ENCODE data around the gene FUCA1.
"Not testable (repeated sequence)": the region's sequence is repeated elsewhere in the genome, so short reads cannot be mapped to it uniquely, and the experiment has no call there.

FUCA1 gene

DNA sequence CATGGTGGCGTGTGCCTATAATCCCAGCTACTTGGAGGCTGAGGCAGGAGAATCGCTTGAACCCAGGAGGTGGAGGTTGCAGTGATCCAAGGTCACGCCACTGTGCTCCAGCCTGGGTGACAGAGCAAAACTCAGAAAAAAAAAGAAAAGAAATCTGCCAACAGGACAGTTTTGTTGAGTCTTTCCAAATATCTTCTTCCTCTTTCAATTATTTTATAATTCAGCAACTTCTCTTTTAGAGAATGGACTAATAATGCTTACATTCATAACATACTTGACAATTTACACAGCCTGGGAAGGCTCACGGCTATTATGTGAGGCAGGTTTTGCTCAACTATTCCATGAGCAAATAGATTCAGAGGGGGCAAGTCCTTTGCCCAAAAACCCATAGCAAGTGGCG is 27.0 kb upstream of the FUCA1 start:
- DNase-seq = no peak

DNA sequence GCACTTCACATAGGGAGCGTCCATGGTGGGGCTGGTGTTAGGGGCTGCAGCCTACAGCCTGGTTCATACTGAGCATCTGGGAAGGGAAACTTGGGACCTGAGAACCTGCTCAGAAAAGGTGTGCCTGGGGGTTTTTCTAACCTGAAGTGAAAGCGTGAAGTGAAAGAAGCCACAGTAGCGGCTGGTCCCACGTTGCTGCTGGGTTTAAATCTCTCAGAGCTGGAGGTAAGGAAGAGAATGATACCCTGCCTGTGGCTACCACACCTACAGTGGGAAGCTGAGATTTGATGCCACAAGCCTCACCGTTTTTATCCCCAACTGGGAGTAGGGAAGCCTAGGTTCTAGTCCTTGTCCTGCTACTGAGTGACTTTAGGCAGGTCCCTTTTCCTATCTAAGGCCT is 21.0 kb upstream of the FUCA1 start:
- DNase-seq = no peak

DNA sequence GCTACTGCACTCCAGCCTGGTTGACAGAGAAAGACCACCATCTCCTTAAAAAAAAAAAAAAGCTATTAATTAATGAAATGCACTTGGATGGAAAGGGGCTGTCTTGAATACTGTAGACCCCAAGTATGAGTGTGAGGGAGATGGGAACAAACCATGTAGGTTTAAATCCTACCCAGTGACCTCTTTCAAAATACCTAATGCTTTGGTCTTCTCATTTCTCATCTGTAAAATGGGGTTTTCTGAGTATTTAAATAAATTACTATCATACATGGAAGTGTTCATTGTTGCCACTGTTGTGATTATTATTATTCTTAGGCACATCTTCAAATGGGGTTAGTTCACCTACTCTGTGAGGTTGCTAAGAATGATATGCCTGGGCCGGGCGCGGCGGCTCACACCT is 17.1 kb upstream of the FUCA1 start:
- no peak for DNase-seq

DNA sequence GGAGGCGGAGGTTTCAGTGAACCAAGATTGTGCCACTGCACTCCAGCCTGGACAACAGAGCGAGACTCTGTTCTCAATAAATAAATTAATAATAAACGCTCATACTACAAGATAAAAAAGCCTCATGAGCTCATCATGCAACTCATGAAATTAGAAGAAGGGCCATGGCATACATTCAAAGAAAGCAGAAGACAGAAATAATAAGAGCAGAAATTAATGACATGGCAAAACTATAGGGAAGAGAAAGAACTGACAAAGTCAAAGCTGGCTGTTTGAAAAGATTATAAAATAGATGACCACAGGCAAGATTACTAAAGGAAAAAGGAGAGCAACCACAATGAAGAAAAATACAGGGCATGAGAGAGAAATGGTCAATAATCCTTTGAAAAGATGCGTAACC is 14.7 kb upstream of the FUCA1 start:
- DNase-seq = no peak

DNA sequence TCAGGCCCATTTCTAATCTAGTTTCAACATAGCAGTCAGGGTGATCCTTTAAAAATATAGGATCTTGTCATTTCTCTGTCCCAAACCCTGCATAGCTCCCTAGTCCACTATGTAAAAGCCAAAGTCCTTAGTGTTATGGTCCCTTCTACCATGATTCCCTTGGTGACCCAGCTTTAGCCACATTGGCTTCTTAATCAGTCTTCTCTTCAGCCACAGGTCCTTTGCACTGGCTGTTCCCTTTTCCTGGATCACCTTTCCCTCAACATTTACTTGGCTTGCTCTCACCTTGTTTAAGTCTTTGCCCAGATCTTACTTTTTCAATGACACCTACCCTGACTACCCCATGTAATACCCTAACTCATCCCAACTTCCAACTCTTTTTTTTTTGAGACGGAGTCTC is 11.7 kb upstream of the FUCA1 start:
- DNase-seq = no peak

DNA sequence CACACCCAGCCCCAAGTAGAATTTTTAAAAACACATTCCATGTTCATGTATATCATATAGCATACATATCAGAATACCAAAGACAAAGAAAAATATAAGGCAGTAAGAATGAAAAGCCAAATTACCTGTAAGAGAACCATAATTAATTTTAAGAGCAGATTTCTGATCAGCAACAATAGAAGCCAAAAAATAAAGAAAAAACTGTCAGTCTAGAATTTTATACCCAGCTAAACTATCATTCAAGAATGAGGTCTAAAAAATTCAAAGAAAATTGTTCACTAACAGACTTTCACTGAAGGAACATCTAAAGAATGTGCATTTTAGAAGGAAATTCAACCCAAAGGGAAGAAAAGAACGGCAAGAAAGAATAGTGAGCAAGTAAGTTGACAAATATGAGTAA is 10.6 kb upstream of the FUCA1 start:
- DNase-seq = no peak

DNA sequence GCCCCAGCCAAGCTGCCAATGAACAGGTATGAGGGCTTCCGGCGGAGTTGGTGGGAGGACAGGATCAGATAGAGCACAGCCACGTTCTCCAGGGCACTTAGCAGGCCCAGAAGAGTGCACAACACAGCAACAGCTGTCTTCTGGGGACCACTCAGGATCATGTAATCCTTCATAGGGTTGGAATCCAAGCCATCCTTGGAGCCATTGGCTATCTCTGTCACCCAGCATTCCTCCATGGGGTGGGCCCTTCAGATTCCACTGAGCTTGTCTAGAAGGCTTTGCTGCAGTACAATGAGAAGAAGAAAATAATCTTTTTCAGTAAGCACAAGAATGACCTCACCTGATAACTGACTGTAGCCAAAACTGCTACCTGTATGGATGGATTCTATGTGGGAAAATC is 7.3 kb upstream of the FUCA1 start:
- DNase-seq = no peak

DNA sequence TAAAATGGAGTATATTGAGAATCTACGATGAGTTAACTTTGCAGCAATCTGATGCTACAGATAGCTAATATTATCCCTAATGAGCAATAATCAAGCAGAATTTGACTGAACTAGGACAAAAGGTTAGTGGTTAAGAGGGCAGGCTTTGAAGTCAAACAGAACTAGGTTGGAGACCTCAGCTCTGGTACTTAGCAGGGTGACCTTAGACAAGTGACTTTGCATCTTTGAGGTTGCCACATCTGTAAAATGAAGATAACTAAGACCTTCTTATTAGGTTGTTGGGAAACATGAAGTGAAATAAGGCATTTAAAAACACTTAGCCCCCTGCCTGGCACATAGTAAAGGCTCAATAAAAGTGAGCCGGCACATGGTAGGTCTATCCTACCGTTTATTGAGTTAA is 4.3 kb upstream of the FUCA1 start:
- no peak for DNase-seq

DNA sequence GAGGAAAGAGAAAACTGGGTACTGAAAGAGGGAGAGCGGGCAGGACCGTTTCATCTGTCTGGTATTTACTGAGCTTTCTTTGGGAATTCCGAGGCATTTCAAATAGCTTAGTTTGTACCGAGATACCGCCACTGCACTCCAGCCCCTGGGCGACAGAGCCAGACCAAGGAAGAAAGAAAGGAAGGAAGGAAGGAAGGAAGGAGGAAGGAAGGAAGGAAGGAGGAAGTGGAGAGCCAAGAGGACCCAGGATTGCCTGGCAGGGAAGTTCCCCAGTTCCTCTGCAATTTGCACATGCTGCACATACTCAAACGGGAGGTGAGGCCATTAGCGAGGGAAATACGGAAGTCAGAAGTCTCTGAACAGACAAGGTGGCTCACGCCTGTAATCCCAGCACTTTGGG is 961 bp upstream of the FUCA1 start:
- no peak for DNase-seq

DNA sequence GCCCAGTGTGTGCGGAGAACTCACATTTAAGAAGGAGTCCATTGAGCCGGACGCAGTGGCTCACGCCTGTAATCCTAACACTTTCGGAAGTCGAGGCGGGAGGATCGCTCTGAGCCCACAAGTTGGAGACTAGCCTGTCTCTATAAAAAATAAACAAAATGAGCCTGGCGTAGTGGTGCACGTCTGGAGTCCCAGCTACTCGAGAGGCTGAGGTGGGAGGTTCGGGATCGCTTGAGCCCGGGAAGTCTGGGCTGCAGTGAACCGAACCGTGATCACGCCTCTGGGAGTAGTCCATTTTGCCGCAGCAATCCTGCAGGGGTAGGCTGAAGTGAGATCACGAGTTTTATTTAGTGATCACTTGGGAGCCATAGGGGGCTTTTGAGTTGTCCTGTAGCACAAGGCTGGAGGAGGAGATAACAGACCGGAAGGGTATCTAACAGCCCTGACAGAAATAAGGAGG is 497 bp upstream of the FUCA1 start:
- no peak for DNase-seq

DNA sequence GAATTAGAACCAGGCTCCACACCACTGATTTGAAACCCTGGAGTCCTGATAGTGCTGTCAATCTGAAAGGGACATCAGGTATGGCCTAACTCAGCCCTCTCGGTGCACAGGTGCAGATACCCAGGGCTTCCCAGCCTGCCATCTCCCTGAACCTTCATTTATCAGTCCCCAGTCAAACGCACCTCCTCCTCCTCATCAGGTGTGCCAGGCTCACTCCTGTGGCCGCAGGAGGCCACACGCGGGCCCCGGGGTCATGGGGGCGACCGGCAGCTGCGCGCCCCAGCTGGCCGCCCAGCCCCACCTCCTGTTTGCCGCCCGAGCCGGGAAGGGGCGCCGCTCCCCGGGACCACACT is 572 bp downstream of the FUCA1 start:
- DNase-seq = no peak

DNA sequence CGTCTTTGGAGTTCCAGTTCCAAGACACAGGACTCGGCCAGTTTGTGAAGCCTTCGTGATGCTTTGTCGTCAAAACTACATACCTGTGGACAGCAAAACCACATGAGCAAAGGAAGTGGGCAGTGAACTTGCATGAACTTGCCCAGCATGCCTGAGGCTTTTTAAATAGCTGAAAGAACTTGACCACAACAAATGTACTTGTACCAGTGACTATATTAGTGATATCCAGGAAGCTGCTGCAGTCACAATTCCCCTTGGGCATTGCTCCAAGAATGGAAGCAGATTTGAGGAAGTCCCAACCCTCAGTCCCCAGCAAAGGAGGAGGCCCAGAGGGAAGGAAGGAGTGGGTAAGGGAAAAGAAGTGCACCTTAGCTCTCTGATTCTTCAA is 2.6 kb downstream of the FUCA1 start:
- DNase-seq = no peak

DNA sequence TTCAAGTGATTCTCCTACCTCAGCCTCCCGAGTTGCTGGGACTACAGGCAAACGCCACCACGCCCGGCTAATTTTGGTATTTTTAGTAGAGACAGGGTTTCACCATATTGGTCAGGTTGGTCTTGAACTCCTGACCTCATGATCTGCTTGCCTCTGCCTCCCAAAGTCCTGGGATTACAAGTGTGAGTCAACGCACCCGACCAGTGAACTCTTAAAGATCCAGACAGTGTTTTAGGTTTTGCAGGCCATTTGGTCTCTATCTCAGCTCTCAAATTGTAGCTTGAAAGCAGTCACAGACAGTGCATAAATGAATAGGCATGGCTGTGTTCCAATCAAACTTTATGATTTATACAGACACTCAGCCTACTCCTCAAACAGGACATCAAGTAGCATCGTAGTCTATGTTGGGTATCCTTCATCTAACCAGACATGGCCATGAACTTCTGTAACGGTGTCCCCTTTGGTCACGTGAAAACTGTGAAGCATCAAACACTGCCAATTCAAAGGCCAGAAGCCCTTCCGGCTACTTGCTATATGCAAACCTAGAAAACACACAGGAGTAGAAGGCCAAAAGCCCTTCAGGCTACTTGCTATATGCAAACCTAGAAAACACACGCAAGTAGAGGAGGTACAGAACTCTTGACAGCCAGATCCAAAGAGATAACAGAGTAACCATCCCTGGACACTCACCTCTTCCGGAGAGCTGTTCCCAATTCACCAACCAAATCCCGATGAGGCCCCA is 3.1 kb downstream of the FUCA1 start:
- no peak for DNase-seq

DNA sequence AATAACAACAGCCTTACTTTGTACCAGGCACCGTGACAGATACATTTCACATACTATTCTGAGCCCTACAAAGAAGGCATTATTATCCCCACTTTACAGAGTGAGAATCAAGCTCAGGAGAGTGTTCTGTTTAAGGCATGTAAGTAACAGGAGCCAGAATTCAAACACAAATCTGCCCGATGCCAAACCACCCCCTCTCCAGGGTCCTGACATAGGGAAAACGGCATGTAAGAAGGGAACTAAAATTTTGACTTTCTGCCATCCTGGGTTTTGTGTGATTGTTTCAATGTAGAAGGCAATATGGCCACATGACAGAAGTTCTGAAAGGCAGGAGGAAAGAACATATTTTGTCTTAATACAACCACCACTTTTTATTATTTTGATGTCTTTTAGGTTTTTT is 5.5 kb downstream of the FUCA1 start:
- DNase-seq = no peak

DNA sequence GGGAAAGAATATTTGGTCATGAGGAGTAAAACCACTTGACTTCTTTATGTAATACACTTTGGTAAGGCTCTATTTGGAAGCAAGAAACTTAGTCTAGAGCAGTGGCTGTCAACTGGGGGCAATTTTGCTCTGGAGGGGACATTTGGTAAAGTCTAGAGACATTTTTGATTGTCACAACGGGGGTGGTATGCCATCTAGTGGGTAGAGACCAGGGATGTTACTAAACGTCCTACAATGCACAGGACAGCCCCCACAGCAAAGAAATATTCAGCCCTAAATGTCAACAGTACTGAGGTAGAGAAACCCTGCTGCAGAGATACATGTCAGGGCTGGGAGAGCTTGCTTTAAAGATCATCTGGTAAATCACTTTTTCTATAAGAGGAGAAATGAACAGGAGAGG is 13.5 kb downstream of the FUCA1 start:
- DNase-seq = no peak

DNA sequence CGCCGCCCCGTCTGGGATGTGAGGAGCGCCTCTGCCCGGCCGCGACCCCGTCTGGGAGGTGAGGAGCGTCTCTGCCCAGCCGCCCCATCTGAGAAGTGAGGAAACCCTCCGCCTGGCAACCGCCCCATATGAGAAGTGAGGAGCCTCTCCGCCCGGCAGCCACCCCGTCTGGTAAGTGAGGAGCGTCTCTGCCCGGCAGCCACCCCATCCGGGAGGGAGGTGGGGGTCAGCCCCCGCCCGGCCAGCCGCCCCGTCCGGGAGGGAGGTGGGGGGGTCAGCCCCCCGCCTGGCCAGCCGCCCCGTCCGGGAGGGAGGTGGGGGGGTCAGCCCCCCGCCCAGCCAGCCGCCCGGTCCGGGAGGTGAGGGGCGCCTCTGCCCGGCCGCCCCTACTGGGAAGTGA is 15.0 kb downstream of the FUCA1 start:
- not testable (repeated sequence) for DNase-seq

DNA sequence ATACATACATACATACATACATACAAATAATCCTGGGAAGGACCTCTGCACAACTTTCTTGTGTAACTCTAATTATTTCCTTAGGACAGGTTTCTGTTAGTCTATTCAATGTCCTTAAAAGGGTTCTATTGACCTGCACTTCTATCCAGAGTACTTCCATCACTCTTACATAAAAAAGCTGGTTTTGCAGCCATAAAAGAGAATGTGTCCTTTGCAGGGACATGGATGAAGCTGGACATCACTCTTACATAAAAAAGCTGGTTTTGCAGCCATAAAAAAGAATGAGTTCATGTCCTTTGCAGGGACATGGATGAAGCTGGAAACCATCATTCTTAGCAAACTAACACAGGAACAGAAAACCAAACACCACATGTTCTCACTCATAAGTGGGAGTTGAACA is 16.7 kb downstream of the FUCA1 start:
- DNase-seq = not testable (repeated sequence)

DNA sequence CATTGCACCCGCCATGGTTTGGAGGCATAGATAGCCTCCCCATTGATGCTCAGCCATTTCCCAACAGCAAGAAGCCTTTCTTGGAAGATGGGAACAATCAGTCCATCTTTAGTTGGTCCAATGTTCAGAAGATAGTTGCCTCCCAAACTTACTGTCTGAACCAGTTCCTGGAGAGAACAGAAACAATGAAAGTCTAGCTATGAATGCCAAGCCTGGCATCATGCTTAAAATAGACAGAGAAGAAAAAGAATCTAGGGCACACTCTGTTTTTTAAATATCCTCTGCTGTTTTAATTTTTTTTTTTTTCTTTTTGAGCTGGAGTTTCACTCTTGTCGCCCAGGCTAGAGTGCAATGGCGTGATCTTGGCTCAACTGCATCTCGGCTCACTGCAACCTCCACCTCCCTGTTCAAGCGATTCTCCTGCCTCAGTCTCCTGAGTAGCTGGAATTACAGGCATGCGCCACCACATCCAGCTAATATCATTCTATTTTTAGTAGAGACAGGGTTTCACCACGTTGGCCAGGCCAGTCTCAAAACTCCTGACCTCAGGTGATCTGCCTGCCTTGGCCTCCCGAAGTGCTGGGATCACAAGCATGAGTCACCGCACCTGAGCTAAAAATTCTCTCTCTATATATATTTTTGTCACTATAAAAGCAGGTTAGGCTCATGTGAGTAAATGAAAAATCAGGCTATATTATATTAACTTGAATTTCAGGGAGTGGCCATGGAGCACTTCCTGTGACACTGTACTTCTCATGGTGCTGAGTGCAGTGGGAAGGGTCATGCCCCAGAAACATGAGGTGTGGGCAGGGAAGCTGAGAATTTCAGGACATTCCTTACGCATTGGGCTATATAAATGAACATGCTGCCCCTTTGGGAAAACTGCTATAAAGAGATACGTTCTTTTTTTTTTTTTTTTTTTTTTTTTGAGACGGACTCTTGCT is 19.1 kb downstream of the FUCA1 start:
- no peak for DNase-seq

DNA sequence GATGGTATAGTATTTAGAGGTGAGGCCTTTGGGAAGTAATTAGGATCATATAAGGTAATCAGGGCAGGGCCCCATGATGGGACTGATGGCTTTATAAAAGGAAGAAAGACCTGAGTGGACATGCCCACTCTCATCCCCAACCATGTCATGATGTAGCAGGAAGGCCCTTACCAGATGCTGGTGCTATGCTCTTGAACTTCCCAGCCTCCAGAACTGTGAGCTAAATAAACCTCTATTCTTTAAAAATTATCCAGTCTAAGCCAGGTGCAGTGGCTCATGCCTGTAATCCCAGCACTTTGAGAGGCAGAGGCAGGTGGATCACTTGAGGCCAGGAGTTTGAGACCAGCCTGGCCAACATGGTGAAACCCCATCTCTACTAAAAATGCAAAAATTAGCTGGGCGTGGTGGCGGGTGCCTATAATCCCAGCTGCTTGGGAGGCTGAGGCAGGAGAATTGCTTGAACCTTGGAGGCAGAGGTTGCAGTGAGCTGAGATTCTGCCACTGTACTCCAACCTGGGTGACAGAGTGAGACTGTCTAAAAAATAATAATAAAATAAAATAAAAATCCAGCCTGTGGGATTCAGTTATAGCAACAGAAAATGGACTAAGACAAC is 20.5 kb downstream of the FUCA1 start:
- DNase-seq = not testable (repeated sequence)

DNA sequence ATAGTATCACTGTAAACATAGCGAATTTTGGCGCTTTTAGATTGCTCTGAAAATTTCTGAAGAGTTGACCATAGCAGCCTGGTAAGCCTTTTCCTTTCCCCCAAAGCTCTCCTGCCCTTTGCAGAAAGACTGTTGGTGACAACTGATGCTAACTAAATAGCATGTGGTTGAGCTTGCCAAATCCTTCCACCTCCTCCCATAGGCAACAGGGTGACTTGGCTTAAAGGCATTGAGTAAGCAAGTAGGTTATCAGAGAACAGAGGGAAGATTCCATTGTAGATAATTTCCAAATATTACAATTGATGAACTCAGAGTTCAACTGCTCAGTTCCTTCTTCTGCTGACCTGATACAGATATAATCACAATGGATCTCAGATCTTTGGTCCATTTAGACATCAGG is 22.9 kb downstream of the FUCA1 start:
- DNase-seq = no peak

DNA sequence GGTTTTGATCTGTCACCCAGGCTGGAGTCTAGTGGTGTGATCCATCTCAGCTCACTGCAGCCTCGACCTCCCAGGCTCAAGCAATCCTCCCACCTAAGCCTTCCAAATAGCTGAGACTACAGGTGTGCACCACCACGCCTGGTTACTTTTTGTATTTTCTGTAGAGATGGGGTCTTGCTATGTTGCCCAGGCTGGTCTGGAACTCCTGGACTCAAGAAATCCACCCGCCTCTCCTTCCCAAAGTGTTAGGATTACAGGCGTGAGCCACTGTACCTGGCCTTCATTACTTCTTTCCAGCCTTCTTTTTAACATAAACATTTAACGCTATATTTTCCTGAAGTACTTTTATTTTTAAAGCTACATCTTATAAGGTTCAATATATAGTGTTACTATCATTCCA is 24.4 kb downstream of the FUCA1 start:
- no peak for DNase-seq

DNA sequence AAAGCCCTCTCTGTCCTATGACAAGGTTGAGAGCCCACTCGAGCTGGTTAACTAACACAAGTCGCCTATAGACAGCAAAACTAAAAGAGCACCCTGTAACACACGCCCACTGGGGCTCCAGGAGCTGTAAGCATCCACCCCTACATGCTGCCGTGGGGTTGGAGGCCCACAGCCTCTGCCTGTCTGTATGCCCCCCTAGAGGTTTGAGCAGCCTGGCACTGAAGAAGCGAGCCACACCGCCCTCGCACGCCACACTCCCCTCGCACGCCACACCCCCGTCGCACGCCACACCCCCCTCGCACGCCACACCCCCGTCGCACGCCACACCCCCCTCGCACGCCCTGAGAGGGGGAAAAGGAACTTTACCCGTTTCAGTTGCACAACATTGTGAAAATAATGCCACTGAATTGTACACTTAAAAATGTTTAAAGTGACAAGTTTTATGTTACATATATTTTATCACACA is 29.7 kb downstream of the FUCA1 start:
- no peak for DNase-seq

DNA sequence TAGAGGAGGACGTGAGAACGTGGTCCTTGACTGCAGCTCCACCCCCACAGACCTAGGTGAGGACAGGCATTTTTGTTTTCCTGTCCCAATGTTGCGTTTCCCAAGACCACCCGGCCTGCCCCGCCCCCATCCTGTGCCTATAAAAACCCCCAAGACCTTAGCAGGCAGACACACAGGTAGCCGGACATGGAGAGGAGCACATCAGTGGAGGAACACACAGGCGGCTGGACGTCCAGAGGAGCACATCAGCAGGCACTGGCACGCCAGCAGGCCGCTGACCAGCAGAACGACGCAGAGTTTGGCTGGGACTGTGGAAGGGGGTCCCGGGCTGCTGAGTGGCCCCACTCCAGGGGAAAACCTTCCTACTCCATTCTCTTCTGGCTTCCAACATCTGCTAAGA is 30.2 kb downstream of the FUCA1 start:
- DNase-seq = no peak

DNA sequence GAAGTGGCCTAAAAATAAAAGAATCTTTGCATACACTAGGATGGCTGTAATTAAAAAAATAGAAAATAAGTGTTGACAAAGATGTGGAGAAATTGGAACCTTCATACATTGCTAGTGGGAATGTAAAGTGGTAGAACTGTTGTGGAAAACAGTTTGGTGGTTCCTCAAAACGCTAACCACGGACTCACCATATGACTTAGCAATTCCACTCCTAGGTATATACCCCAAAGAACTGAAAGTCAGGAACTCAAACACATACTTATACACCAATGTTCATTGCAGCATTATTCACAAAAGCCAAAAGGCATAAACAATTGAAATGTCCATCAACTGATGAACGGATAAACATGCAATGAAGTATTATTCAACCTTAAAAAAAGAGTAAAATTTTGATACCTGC is 32.1 kb downstream of the FUCA1 start:
- no peak for DNase-seq

Measured in NCI-H1048 (cell line).